SK-N-DZ (cell line): ENCODE data around the gene ZDHHC9.
A peak's percentile ranks its signal among the peaks of the same experiment; 100 is the strongest.

Source experiments
- DNase-seq: peaks from one replicate; pipeline ENCODE4 v3.0.0-alpha.2; 2015; ENCODE audit warnings: low spot score
- small RNA-seq, 2 experiments: library from RNA; depleted of rRNA; stranded (forward); fragments of <200 nt; gene quantifications; one replicate each; pipeline ENCODE3, GENCODE V24; 2014

ZDHHC9 gene

GRCh38 chrX:129763666-129764065, 80.0 kb downstream of the ZDHHC9 start:
- no peak for DNase-seq

GRCh38 chrX:129762448-129762847, 81.2 kb downstream of the ZDHHC9 start:
- DNase-seq: no peak

GRCh38 chrX:129761596-129761995, 82.1 kb downstream of the ZDHHC9 start:
- DNase-seq: no peak

GRCh38 chrX:129760981-129761380, 82.7 kb downstream of the ZDHHC9 start:
- DNase-seq: no peak

GRCh38 chrX:129760155-129760554, 83.5 kb downstream of the ZDHHC9 start:
- DNase-seq: no peak

- DNase-seq: no peak
Observed at GRCh38 chrX:129759576-129760061, 84.1 kb downstream of the ZDHHC9 start.

- peak; percentile 20 for DNase-seq
Observed at GRCh38 chrX:129755779-129756650, 87.7 kb downstream of the ZDHHC9 start.

- DNase-seq: no peak
Observed at GRCh38 chrX:129754056-129755024, 89.3 kb downstream of the ZDHHC9 start.

Small RNA genes within 50 kb of the gene (small RNA-seq; reads per million reads assigned to genes)
- 0 reads per million in 2 experiments for gene RF00017
